T-cell (primary cell): Measurements from ENCODE around the gene CRTAC1. TPM values are rescaled to one million over a fixed set of nuclear protein-coding genes. Genes with fewer than 3 reads are reported as not detected.

Experiments
- ATAC-seq, 4 experiments: fragments of 200-7000 bp in 3 of 4; fragments of 150-1000 bp in 1 of 4; cut with Tn5 transposase; replicated peaks in 1 of 4; 1 replicate in 3 of 4; 2 replicates in 1 of 4; pipeline ENCODE4 v1.10.0; 2021; ENCODE audit warnings: moderate library complexity in 3 of 4, mild to moderate bottlenecking in 2 of 4, moderate number of reproducible peaks in 1 of 4
- CTCF ChIA-PET, 2 donors: fragments of 300-600 bp; sonication (Branson Sonifier 250); formaldehyde crosslinking; loops; one replicate each; lab custom pipeline; 2022; ENCODE audit warnings: antibody characterized with exemption in 2 of 2; lab: Charles Lee
- POLR2A ChIA-PET, 2 donors: fragments of 300-600 bp; sonication (Branson Sonifier 250); formaldehyde crosslinking; loops; one replicate each; lab custom pipeline; 2022; ENCODE audit warnings: antibody characterized with exemption in 2 of 2; lab: Charles Lee
- DNase-seq, 35 experiments: peaks; one replicate each; pipeline versions ENCODE4 v3.0.0 to v3.0.0-alpha.2; 2013 to 2023
- H3K27ac ChIP-seq: one replicate; pipeline ENCODE4 v1.5.1; 2013; ENCODE audit warnings: low read length
- H3K27me3 ChIP-seq, 2 experiments: replicated peaks in 1 of 2; 1 replicate in 1 of 2; 2 replicates in 1 of 2; pipeline versions ENCODE4 v1.6.1 to v1.7.0; 2013; ENCODE audit warnings: low read length in 1 of 2, mixed read lengths in 1 of 2; ENCODE audit not compliant: control insufficient read depth in 2 of 2, insufficient read depth in 2 of 2; ENCODE audit errors: extremely low read depth in 1 of 2
- H3K36me3 ChIP-seq, 2 donors: 1 replicate in 1 of 2; 2 replicates in 1 of 2; pipeline versions ENCODE4 v1.6.1 to v1.7.0; 2013; ENCODE audit warnings: low read length in 1 of 2; ENCODE audit not compliant: control insufficient read depth in 2 of 2, insufficient read depth in 1 of 2; ENCODE audit errors: extremely low read depth in 1 of 2
- H3K4me1 ChIP-seq, 2 experiments: 1 replicate in 1 of 2; 2 replicates in 1 of 2; pipeline versions ENCODE4 v1.6.1 to v1.7.0; 2013; ENCODE audit warnings: low read length in 2 of 2, mixed read lengths in 1 of 2; ENCODE audit not compliant: insufficient read depth in 2 of 2, control insufficient read depth in 1 of 2; ENCODE audit errors: extremely low read depth in 1 of 2
- H3K4me3 ChIP-seq, 2 donors: 1 replicate in 1 of 2; 2 replicates in 1 of 2; pipeline versions ENCODE4 v1.5.1 to v1.7.0; 2013; ENCODE audit warnings: mild to moderate bottlenecking in 2 of 2, low read length in 1 of 2, moderate library complexity in 1 of 2; ENCODE audit not compliant: control insufficient read depth in 1 of 2; ENCODE audit errors: extremely low read depth in 1 of 2
- H3K9me3 ChIP-seq: 2 replicates; pipeline ENCODE4 v1.7.0; 2013
- H3K27ac Mint-ChIP-seq, 2 donors: one replicate each; pipeline ENCODE4 v1.8.0; 2020 to 2021; ENCODE audit warnings: mild to moderate bottlenecking in 2 of 2, mixed read lengths in 2 of 2
- H3K27me3 Mint-ChIP-seq, 2 donors: one replicate each; pipeline ENCODE4 v1.8.0; 2021 to 2022; ENCODE audit warnings: mixed read lengths in 2 of 2
- H3K36me3 Mint-ChIP-seq: one replicate; pipeline ENCODE4 v1.8.0; 2021; ENCODE audit warnings: mixed read lengths
- H3K4me1 Mint-ChIP-seq, 3 donors: one replicate each; pipeline ENCODE4 v1.8.0; 2020 to 2022; ENCODE audit warnings: mixed read lengths in 3 of 3, mild to moderate bottlenecking in 1 of 3
- H3K4me3 Mint-ChIP-seq, 3 donors: one replicate each; pipeline ENCODE4 v1.8.0; 2020 to 2022; ENCODE audit warnings: mild to moderate bottlenecking in 3 of 3, mixed read lengths in 3 of 3, moderate library complexity in 3 of 3
- H3K9me3 Mint-ChIP-seq, 3 donors: one replicate each; pipeline ENCODE4 v1.8.0; 2020 to 2022; ENCODE audit warnings: mixed read lengths in 3 of 3
- WGBS: methylation state at CpG from one replicate; pipeline ENCODE4 v1.1.5; 2013; ENCODE audit warnings: missing lambda C conversion rate; ENCODE audit not compliant: insufficient coverage; 5-methylcytosine and 5-hydroxymethylcytosine counted together
- total RNA-seq, 35 experiments: library from RNA in 6 of 35; stranded (reverse) in 6 of 35; fragments of 120-200 nt in 1 of 35; gene quantifications; one replicate each; pipeline versions ENCODE4 v1.2.1 to v1.2.4 and lab custom pipeline; 2013 to 2026

CRTAC1 gene
- total RNA-seq, 5 donors from 2014 or later (not counting 1 experiment from before 2014, with no cell fraction given), result 0.20 to 0.22 TPM; not detected in 3

GRCh38 chr10:97937928-97938327, 92.5 kb downstream of the CRTAC1 start:
- Histone ChIP-seq H3K36me3 (no peaks in the 10 kb centered on the region), H3K9me3 (no peaks in the 10 kb centered on the region), H3K4me1 (no peaks in the 10 kb centered on the region), H3K4me3 (no peak overlapping the region), H3K27ac (no peak overlapping the region), H3K27me3 (peaks cover 0 to 40% of the 10 kb centered on the region in 2 experiments)
- Mint-ChIP-seq H3K27me3 (peaks cover 29 to 35% of the 10 kb centered on the region in 2 donors), H3K9me3 (no peaks in the 10 kb centered on the region), H3K4me1 (no peaks in the 10 kb centered on the region), H3K4me3 (no peak overlapping the region), H3K27ac (no peak overlapping the region), H3K36me3 (no peaks in the 10 kb centered on the region)
- 69% methylated on average over 7 of the region's 8 CpGs for WGBS
- ATAC-seq, result no peak
- no peak for DNase-seq
- ChIA-PET POLR2A (no interaction called here), CTCF (no interaction called here)

GRCh38 chr10:97937054-97937453, 93.4 kb downstream of the CRTAC1 start:
- ChIA-PET CTCF (no interaction called here), POLR2A (no interaction called here)
- Histone ChIP-seq H3K9me3 (no peaks in the 10 kb centered on the region), H3K4me3 (no peak overlapping the region), H3K27me3 (peaks cover 0 to 41% of the 10 kb centered on the region in 2 experiments), H3K4me1 (no peaks in the 10 kb centered on the region), H3K36me3 (no peaks in the 10 kb centered on the region), H3K27ac (no peak overlapping the region)
- no peak for ATAC-seq
- Mint-ChIP-seq H3K36me3 (no peaks in the 10 kb centered on the region), H3K27me3 (peaks cover 27 to 32% of the 10 kb centered on the region in 2 donors), H3K27ac (no peak overlapping the region), H3K9me3 (no peaks in the 10 kb centered on the region), H3K4me1 (no peaks in the 10 kb centered on the region), H3K4me3 (no peak overlapping the region)
- no peak for DNase-seq
- 72% methylated on average over 5 of the region's 5 CpGs for WGBS

GRCh38 chr10:97936126-97936525, 94.3 kb downstream of the CRTAC1 start:
- Histone ChIP-seq H3K27ac (no peak overlapping the region), H3K36me3 (no peaks in the 10 kb centered on the region), H3K9me3 (no peaks in the 10 kb centered on the region), H3K4me1 (no peaks in the 10 kb centered on the region), H3K4me3 (no peak overlapping the region), H3K27me3 (peaks cover 0 to 34% of the 10 kb centered on the region in 2 experiments)
- no peak for ATAC-seq
- POLR2A ChIA-PET, result no interaction called here
- Mint-ChIP-seq H3K27me3 (peaks cover 18 to 22% of the 10 kb centered on the region in 2 donors), H3K27ac (no peak overlapping the region), H3K4me1 (no peaks in the 10 kb centered on the region), H3K9me3 (no peaks in the 10 kb centered on the region), H3K4me3 (no peak overlapping the region), H3K36me3 (no peaks in the 10 kb centered on the region)
- no peak for DNase-seq
- CTCF ChIA-PET, result no interaction called here
- 88% methylated on average over 15 of the region's 23 CpGs for WGBS

- no peaks in the 10 kb centered on the region for H3K9me3 Mint-ChIP-seq
- Histone ChIP-seq H3K27ac (no peak overlapping the region), H3K4me3 (no peak overlapping the region), H3K27me3 (peaks cover 0 to 27% of the 10 kb centered on the region in 2 experiments), H3K9me3 (no peaks in the 10 kb centered on the region), H3K4me1 (no peaks in the 10 kb centered on the region), H3K36me3 (no peaks in the 10 kb centered on the region)
- no peak for ATAC-seq
- ChIA-PET CTCF (no interaction called here), POLR2A (no interaction called here)
- H3K36me3 Mint-ChIP-seq, result no peaks in the 10 kb centered on the region
- no peak overlapping the region for H3K27ac Mint-ChIP-seq
- H3K27me3 Mint-ChIP-seq, result peaks cover 18 to 27% of the 10 kb centered on the region in 2 donors
- 79% methylated on average over 6 of the region's 10 CpGs for WGBS
- no peaks in the 10 kb centered on the region for H3K4me1 Mint-ChIP-seq
- no peak for DNase-seq
- no peak overlapping the region for H3K4me3 Mint-ChIP-seq
These were observed 97.4 kb downstream of the CRTAC1 start for GRCh38 chr10:97932932-97933530.

- H3K9me3 ChIP-seq, result no peaks in the 10 kb centered on the region
- no peak overlapping the region for H3K4me3 ChIP-seq
- H3K36me3 ChIP-seq, result no peaks in the 10 kb centered on the region
- H3K27me3 ChIP-seq, result peaks cover 0 to 35% of the 10 kb centered on the region in 2 experiments
- ATAC-seq (no peak), DNase-seq (no peak)
- WGBS, result no CpG with 5 or more reads among the region's 4 CpGs
- H3K27ac ChIP-seq, result no peak overlapping the region
- Mint-ChIP-seq H3K4me1 (no peaks in the 10 kb centered on the region), H3K4me3 (no peak overlapping the region), H3K27me3 (peaks cover 23 to 40% of the 10 kb centered on the region in 2 donors), H3K36me3 (no peaks in the 10 kb centered on the region), H3K9me3 (no peaks in the 10 kb centered on the region), H3K27ac (no peak overlapping the region)
- POLR2A ChIA-PET, result no interaction called here
- H3K4me1 ChIP-seq, result no peaks in the 10 kb centered on the region
- CTCF ChIA-PET, result no interaction called here
These were observed 99.4 kb downstream of the CRTAC1 start for GRCh38 chr10:97931041-97931440.

- 72% methylated on average over 6 of the region's 6 CpGs for WGBS
- H3K9me3 Mint-ChIP-seq, result no peaks in the 10 kb centered on the region
These were observed 101.5 kb downstream of the CRTAC1 start for GRCh38 chr10:97928897-97929296.

More at GRCh38 chr10:97928897-97929296, 101.5 kb downstream of the CRTAC1 start:
- Mint-ChIP-seq H3K27ac (no peak overlapping the region), H3K27me3 (peaks cover 41 to 42% of the 10 kb centered on the region in 2 donors), H3K36me3 (no peaks in the 10 kb centered on the region), H3K4me3 (no peak overlapping the region), H3K4me1 (no peaks in the 10 kb centered on the region)
- Histone ChIP-seq H3K27ac (no peak overlapping the region), H3K4me1 (no peaks in the 10 kb centered on the region), H3K36me3 (no peaks in the 10 kb centered on the region), H3K4me3 (no peak overlapping the region), H3K9me3 (no peaks in the 10 kb centered on the region), H3K27me3 (peaks cover 0 to 39% of the 10 kb centered on the region in 2 experiments)
- no peak for ATAC-seq
- ChIA-PET CTCF (no interaction called here), POLR2A (no interaction called here)
- DNase-seq, result no peak
